HepG2 (cell line): ENCODE results near the gene CCDC30. TPM values are rescaled to one million over a fixed set of nuclear protein-coding genes. Genes with fewer than 3 reads are reported as not detected.

Experiments used
- AFF4 ChIP-seq: sonication (generic); formaldehyde crosslinking; IDR thresholded peaks from 2 replicates; pipeline ENCODE4 v1.4.0; 2020; ENCODE audit warnings: missing genetic modification reagents
- ARID2 ChIP-seq: sonication (generic); formaldehyde crosslinking; IDR thresholded peaks from 2 replicates; pipeline ENCODE4 v1.8.1; 2022; ENCODE audit warnings: mild to moderate bottlenecking, missing genetic modification reagents, borderline replicate concordance
- CHD4 ChIP-seq: fragments of 200-600 bp; sonication (generic); IDR thresholded peaks from 2 replicates; pipeline ENCODE4 v1.7.0; 2017; ENCODE audit warnings: mild to moderate bottlenecking, low read length, borderline replicate concordance
- DMAP1 ChIP-seq: IDR thresholded peaks from 2 replicates; pipeline ENCODE4 v1.6.1; 2016
- DPF2 ChIP-seq: sonication (generic); formaldehyde crosslinking; IDR thresholded peaks from 2 replicates; pipeline ENCODE4 v1.4.0; 2020; ENCODE audit warnings: mild to moderate bottlenecking, low read depth, missing genetic modification reagents, borderline replicate concordance
- HDAC1 ChIP-seq: sonication (generic); formaldehyde crosslinking; IDR thresholded peaks from 2 replicates; pipeline ENCODE4 v1.5.1; 2020; ENCODE audit warnings: mild to moderate bottlenecking, missing genetic modification reagents
- HIC2 ChIP-seq: sonication (generic); formaldehyde crosslinking; IDR thresholded peaks from 2 replicates; pipeline ENCODE4 v1.9.0; 2022; ENCODE audit warnings: low read depth, missing genetic modification reagents
- IRX3 ChIP-seq: sonication (generic); formaldehyde crosslinking; IDR thresholded peaks from 2 replicates; pipeline ENCODE4 v1.8.1; 2023; ENCODE audit warnings: mild to moderate bottlenecking, low read depth, missing genetic modification reagents, borderline replicate concordance
- MTA3 ChIP-seq: sonication (generic); formaldehyde crosslinking; IDR thresholded peaks from 2 replicates; pipeline ENCODE4 v1.4.0; 2020; ENCODE audit warnings: missing genetic modification reagents
- NCOA2 ChIP-seq: sonication (generic); formaldehyde crosslinking; IDR thresholded peaks from 2 replicates; pipeline ENCODE4 v1.8.0; 2022; ENCODE audit warnings: inconsistent platforms
- NRL ChIP-seq: sonication (generic); formaldehyde crosslinking; IDR thresholded peaks from 2 replicates; pipeline ENCODE4 v1.5.0; 2020; ENCODE audit warnings: missing genetic modification reagents, mild to moderate bottlenecking, moderate library complexity, borderline replicate concordance
- ONECUT2 ChIP-seq: sonication (generic); formaldehyde crosslinking; IDR thresholded peaks from 2 replicates; pipeline ENCODE4 v1.4.0; 2020; ENCODE audit warnings: missing genetic modification reagents
- POGZ ChIP-seq: sonication (generic); formaldehyde crosslinking; IDR thresholded peaks from 2 replicates; pipeline ENCODE4 v1.4.0; 2020; ENCODE audit warnings: mild to moderate bottlenecking, missing genetic modification reagents
- RFXANK ChIP-seq: IDR thresholded peaks from 2 replicates; pipeline ENCODE4 v1.6.1; 2016
- SIN3B ChIP-seq: fragments of 150-350 bp; IDR thresholded peaks from 2 replicates; pipeline ENCODE4 v1.6.1; 2014; ENCODE audit warnings: low read length
- THAP8 ChIP-seq: sonication (generic); formaldehyde crosslinking; IDR thresholded peaks from 2 replicates; pipeline ENCODE4 v1.5.1; 2020; ENCODE audit warnings: missing genetic modification reagents, mild to moderate bottlenecking, borderline replicate concordance
- U2AF1 ChIP-seq: fragments of 200-400 bp; formaldehyde crosslinking; optimal IDR thresholded peaks from 2 replicates; pipeline ENCODE3; 2017; ENCODE audit warnings: mild to moderate bottlenecking, low read depth, low read length
- ZBTB3 ChIP-seq: sonication (generic); formaldehyde crosslinking; IDR thresholded peaks from 2 replicates; pipeline ENCODE4 v1.4.0; 2020; ENCODE audit warnings: low read depth, mild to moderate bottlenecking, moderate library complexity, missing genetic modification reagents, borderline replicate concordance
- ZKSCAN5 ChIP-seq: sonication (generic); formaldehyde crosslinking; IDR thresholded peaks from 2 replicates; pipeline ENCODE4 v1.5.1; 2020; ENCODE audit warnings: mild to moderate bottlenecking, missing genetic modification reagents
- ZNF18 ChIP-seq: sonication (generic); formaldehyde crosslinking; IDR thresholded peaks from 2 replicates; pipeline ENCODE4 v1.8.0; 2022; ENCODE audit warnings: mild to moderate bottlenecking, missing genetic modification reagents; ENCODE audit not compliant: insufficient replicate concordance
- ZNF232 ChIP-seq: sonication (generic); formaldehyde crosslinking; IDR thresholded peaks from 2 replicates; pipeline ENCODE4 v1.4.0; 2020; ENCODE audit warnings: missing genetic modification reagents, borderline replicate concordance
- ZNF329 ChIP-seq: sonication (generic); formaldehyde crosslinking; IDR thresholded peaks from 2 replicates; pipeline ENCODE4 v1.9.0; 2021; ENCODE audit warnings: low read depth, mild to moderate bottlenecking, missing genetic modification reagents
- ZNF333 ChIP-seq: sonication (generic); formaldehyde crosslinking; IDR thresholded peaks from 2 replicates; pipeline ENCODE4 v1.4.0; 2020; ENCODE audit warnings: mild to moderate bottlenecking, missing genetic modification reagents, borderline replicate concordance
- ZNF740 ChIP-seq: sonication (generic); formaldehyde crosslinking; IDR thresholded peaks from 2 replicates; pipeline ENCODE4 v1.4.0; 2020; ENCODE audit warnings: missing genetic modification reagents
- polyA plus RNA-seq, 8 experiments: library from polyadenylated mRNA; depleted of rRNA in 3 of 8; stranded (reverse) in 7 of 8; unstranded in 1 of 8; fragments of >200 nt; fragmentation: Illumina TruSeq in 4 of 8; extraction: Trizol in 4 of 8; gene quantifications; 2 replicates each; pipeline versions ENCODE4 v1.2.1 to v1.2.3, GENCODE V29; 2011 to 2016; ENCODE audit warnings: low read depth in 4 of 8, missing spikeins in 1 of 8, mixed read lengths in 1 of 8; ENCODE audit not compliant: insufficient read depth in 1 of 8
- total RNA-seq, 5 experiments: library from RNA; depleted of rRNA; stranded (reverse); fragments of >200 nt; fragmentation: Illumina TruSeq; extraction: Trizol; gene quantifications; 2 replicates each; pipeline ENCODE4 v1.2.3, GENCODE V29; 2016; ENCODE audit warnings: low read depth in 1 of 5

The CCDC30 gene
- total and polyA plus RNA-seq, 2 of the 13 experiments (the other 11 are each of a cell fraction or from before 2014, with no cell fraction given): 0.25 to 0.77 TPM

- TF ChIP-seq ZNF740 (CRISPR knock-in tag): no peak; the same call in 1 of the 2 replicates
- TF ChIP-seq NRL (CRISPR knock-in tag): 0 out of 2 replicates have a peak, but pooled peaks have one; percentile 8
- 0 out of 2 replicates have a peak, but pooled peaks have one; percentile 7 for TF ChIP-seq DMAP1 (CRISPR knock-in tag)
- TF ChIP-seq NCOA2 (CRISPR knock-in tag): no peak
- no peak for TF ChIP-seq IRX3 (CRISPR knock-in tag)
- no peak for TF ChIP-seq MTA3 (CRISPR knock-in tag)
- TF ChIP-seq ZNF232: no peak; the same call in 1 of the 2 replicates
- peak; percentile 41; the same call in 1 of the 2 replicates for TF ChIP-seq HDAC1 (CRISPR knock-in tag)
- no peak for TF ChIP-seq RFXANK (CRISPR knock-in tag)
- TF ChIP-seq DPF2 (CRISPR knock-in tag): no peak
- no peak for TF ChIP-seq ZNF18 (CRISPR knock-in tag)
- TF ChIP-seq AFF4 (CRISPR knock-in tag): no peak
- no peak for TF ChIP-seq SIN3B
- TF ChIP-seq ONECUT2 (CRISPR knock-in tag): no peak
- TF ChIP-seq CHD4: no peak
- TF ChIP-seq POGZ (CRISPR knock-in tag): no peak
- TF ChIP-seq ARID2 (CRISPR knock-in tag): no peak
- no peak for TF ChIP-seq THAP8 (CRISPR knock-in tag)
- TF ChIP-seq ZBTB3 (CRISPR knock-in tag): no peak
- TF ChIP-seq ZKSCAN5 (CRISPR knock-in tag): no peak
- TF ChIP-seq U2AF1: no peak
- no peak for TF ChIP-seq ZNF333
- no peak for TF ChIP-seq HIC2 (CRISPR knock-in tag)
- no peak for TF ChIP-seq ZNF329
These were observed 6.4 kb upstream of the CCDC30 start (continued) for GRCh38 chr1:42456754-42457089.
